ENCODE data around the gene SLC35B1.
"Not testable (repeated sequence)": the region's sequence is repeated elsewhere in the genome, so short reads cannot be mapped to it uniquely, and the experiment has no call there.

Gene SLC35B1

GRCh38 chr17:49734515-49735490 lies 27.0 kb upstream of the SLC35B1 start:
- no peak for DNase-seq

- DNase-seq, result no peak
Observed at GRCh38 chr17:49731435-49731831, 23.7 kb upstream of the SLC35B1 start.

GRCh38 chr17:49730785-49731434 lies 23.1 kb upstream of the SLC35B1 start:
- DNase-seq, result no peak

- no peak for DNase-seq
Observed at GRCh38 chr17:49730078-49730784, 22.5 kb upstream of the SLC35B1 start.

GRCh38 chr17:49729069-49729468 lies 21.3 kb upstream of the SLC35B1 start:
- DNase-seq, result no peak

GRCh38 chr17:49728425-49728824 lies 20.7 kb upstream of the SLC35B1 start:
- no peak for DNase-seq

GRCh38 chr17:49727380-49727779 lies 19.6 kb upstream of the SLC35B1 start:
- DNase-seq, result no peak

- no peak for DNase-seq
Observed at GRCh38 chr17:49725452-49726130, 17.8 kb upstream of the SLC35B1 start.

GRCh38 chr17:49724552-49724951 lies 16.8 kb upstream of the SLC35B1 start:
- DNase-seq, result not testable (repeated sequence)

GRCh38 chr17:49723423-49723822 lies 15.7 kb upstream of the SLC35B1 start:
- no peak for DNase-seq

- DNase-seq, result no peak
Observed at GRCh38 chr17:49722066-49722465, 14.3 kb upstream of the SLC35B1 start.

GRCh38 chr17:49717371-49717861 lies 9.7 kb upstream of the SLC35B1 start:
- no peak for DNase-seq

- no peak for DNase-seq
Observed at GRCh38 chr17:49716668-49717364, 9.1 kb upstream of the SLC35B1 start.

- DNase-seq, result no peak
Observed at GRCh38 chr17:49715717-49716279, 8.0 kb upstream of the SLC35B1 start.

GRCh38 chr17:49715216-49715615 lies 7.5 kb upstream of the SLC35B1 start:
- DNase-seq, result no peak

- no peak for DNase-seq
Observed at GRCh38 chr17:49708515-49709183, 885 bp upstream of the SLC35B1 start.

- DNase-seq, result no peak
Observed at GRCh38 chr17:49707246-49707607, 537 bp downstream of the SLC35B1 start.

GRCh38 chr17:49705254-49705653 lies 2.5 kb downstream of the SLC35B1 start:
- DNase-seq, result no peak

- no peak for DNase-seq
Observed at GRCh38 chr17:49703557-49704277, 4.0 kb downstream of the SLC35B1 start.

- no peak for DNase-seq
Observed at GRCh38 chr17:49700960-49701359, 6.8 kb downstream of the SLC35B1 start.

Data from NCI-H1436 (cell line).